ENCODE data around the gene LONRF2.

- TF ChIP-seq, protein P1, sequence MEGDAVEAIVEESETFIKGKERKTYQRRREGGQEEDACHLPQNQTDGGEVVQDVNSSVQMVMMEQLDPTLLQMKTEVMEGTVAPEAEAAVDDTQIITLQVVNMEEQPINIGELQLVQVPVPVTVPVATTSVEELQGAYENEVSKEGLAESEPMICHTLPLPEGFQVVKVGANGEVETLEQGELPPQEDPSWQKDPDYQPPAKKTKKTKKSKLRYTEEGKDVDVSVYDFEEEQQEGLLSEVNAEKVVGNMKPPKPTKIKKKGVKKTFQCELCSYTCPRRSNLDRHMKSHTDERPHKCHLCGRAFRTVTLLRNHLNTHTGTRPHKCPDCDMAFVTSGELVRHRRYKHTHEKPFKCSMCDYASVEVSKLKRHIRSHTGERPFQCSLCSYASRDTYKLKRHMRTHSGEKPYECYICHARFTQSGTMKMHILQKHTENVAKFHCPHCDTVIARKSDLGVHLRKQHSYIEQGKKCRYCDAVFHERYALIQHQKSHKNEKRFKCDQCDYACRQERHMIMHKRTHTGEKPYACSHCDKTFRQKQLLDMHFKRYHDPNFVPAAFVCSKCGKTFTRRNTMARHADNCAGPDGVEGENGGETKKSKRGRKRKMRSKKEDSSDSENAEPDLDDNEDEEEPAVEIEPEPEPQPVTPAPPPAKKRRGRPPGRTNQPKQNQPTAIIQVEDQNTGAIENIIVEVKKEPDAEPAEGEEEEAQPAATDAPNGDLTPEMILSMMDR (conservative IDR thresholded peaks at IDR 0.05; ENCODE audit: low read depth, low read length), result no peak
- TF ChIP-seq BHLHE40 (IDR thresholded peaks at IDR 0.05; ENCODE audit: low read depth, low read length) (no peak), POLR2A (IDR thresholded peaks at IDR 0.05; ENCODE audit: low read depth, low read length) (no peak), MAZ (IDR thresholded peaks at IDR 0.05; ENCODE audit: borderline replicate concordance, low read depth, low read length) (no peak), ELK1 (IDR thresholded peaks at IDR 0.05; ENCODE audit: borderline replicate concordance, low read depth, low read length) (no peak), RFX5 (IDR thresholded peaks at IDR 0.05; ENCODE audit: low read depth, low read length) (no peak), FOS (IDR thresholded peaks at IDR 0.05; ENCODE audit: low read depth, low read length) (no peak), CHD1 (IDR thresholded peaks at IDR 0.05; ENCODE audit: low read depth, low read length) (no peak), NFE2L2 (IDR thresholded peaks at IDR 0.05; ENCODE audit: low read depth, low read length) (no peak), CEBPB (IDR thresholded peaks at IDR 0.05; ENCODE audit: low read depth, low read length) (no peak), RCOR1 (IDR thresholded peaks at IDR 0.05; ENCODE audit: insufficient replicate concordance, low read length) (no peak), RAD21 (IDR thresholded peaks at IDR 0.05; ENCODE audit: low read length) (no peak), SMC3 (IDR thresholded peaks at IDR 0.05; ENCODE audit: low read depth, low read length) (no peak)
- TF ChIP-seq, protein P2, sequence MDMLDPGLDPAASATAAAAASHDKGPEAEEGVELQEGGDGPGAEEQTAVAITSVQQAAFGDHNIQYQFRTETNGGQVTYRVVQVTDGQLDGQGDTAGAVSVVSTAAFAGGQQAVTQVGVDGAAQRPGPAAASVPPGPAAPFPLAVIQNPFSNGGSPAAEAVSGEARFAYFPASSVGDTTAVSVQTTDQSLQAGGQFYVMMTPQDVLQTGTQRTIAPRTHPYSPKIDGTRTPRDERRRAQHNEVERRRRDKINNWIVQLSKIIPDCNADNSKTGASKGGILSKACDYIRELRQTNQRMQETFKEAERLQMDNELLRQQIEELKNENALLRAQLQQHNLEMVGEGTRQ (IDR thresholded peaks at IDR 0.05; ENCODE audit: low read depth, low read length), result no peak
These were observed 22.1 kb upstream of the LONRF2 start for GRCh38 chr2:100344433-100344832.

All from IMR-90 (cell line).